NCI-H82 (cell line): Measurements from ENCODE around the gene OR2H2.

ENCODE experiments used
- DNase-seq: peaks from one replicate; lab custom pipeline; 2025; lab: John Stamatoyannopoulos, UW

The OR2H2 gene

GRCh38 chr6:29629571-29629970 lies 44.6 kb downstream of the OR2H2 start:
- no peak for DNase-seq

- DNase-seq = no peak
Measured at GRCh38 chr6:29630315-29630714, 45.4 kb downstream of the OR2H2 start.

GRCh38 chr6:29631209-29631810 lies 46.4 kb downstream of the OR2H2 start:
- DNase-seq = peak; percentile 23

- DNase-seq = peak; percentile 82
Measured at GRCh38 chr6:29631860-29632731, 47.2 kb downstream of the OR2H2 start.

GRCh38 chr6:29632789-29633533 lies 48.0 kb downstream of the OR2H2 start, which contains the start of gene GABBR1:
Gene GABBR1 (minus strand): TSS chr6:29633183. CDS start chr6:29632385, 798 bp downstream.
- peak; percentile 93 for DNase-seq

GRCh38 chr6:29633534-29633905 lies 48.6 kb downstream of the OR2H2 start:
- DNase-seq = no peak

- no peak for DNase-seq
Measured at GRCh38 chr6:29637247-29637646, 52.3 kb downstream of the OR2H2 start.
